Osteoblast (primary cell): Measurements from ENCODE around the gene SH2D4B. TPM values are rescaled to one million over a fixed set of nuclear protein-coding genes. Genes with fewer than 3 reads are reported as not detected.

Experiments
- DNase-seq: peaks from one replicate; pipeline ENCODE4 v3.0.0; 2011; ENCODE audit warnings: low spot score, mixed read lengths; ENCODE audit not compliant: insufficient read length; ENCODE audit errors: missing footprints
- H2AFZ ChIP-seq: 2 replicates; pipeline ENCODE4 v1.6.0; 2011; ENCODE audit warnings: mild to moderate bottlenecking, low read length
- H3K27ac ChIP-seq: 2 replicates; pipeline ENCODE4 v1.5.1; 2011; ENCODE audit warnings: mild to moderate bottlenecking, low read depth, low read length, moderate library complexity
- H3K27me3 ChIP-seq: 2 replicates; pipeline ENCODE4 v1.6.0; 2012; ENCODE audit warnings: mild to moderate bottlenecking, control low read depth, inconsistent platforms, low read length, moderate library complexity; ENCODE audit not compliant: insufficient read depth
- H3K36me3 ChIP-seq: 2 replicates; pipeline ENCODE4 v1.5.1; 2011; ENCODE audit warnings: mild to moderate bottlenecking, low read length, control low read depth, moderate library complexity; ENCODE audit not compliant: insufficient read depth
- H3K4me1 ChIP-seq: 2 replicates; pipeline ENCODE4 v1.5.1; 2011; ENCODE audit warnings: mild to moderate bottlenecking, low read length, control low read depth, moderate library complexity; ENCODE audit not compliant: insufficient read depth
- H3K4me2 ChIP-seq: 2 replicates; pipeline ENCODE4 v1.6.0; 2011; ENCODE audit warnings: mild to moderate bottlenecking, low read length; ENCODE audit not compliant: insufficient read depth
- H3K4me3 ChIP-seq: fragments of 200-600 bp; sonication (generic); 3 replicates; pipeline ENCODE4 v1.5.1; 2012; ENCODE audit warnings: mild to moderate bottlenecking, low read length, inconsistent platforms; ENCODE audit not compliant: insufficient read depth
- H3K79me2 ChIP-seq: 2 replicates; pipeline ENCODE4 v1.6.0; 2012; ENCODE audit warnings: mild to moderate bottlenecking, low read length, control low read depth, inconsistent platforms; ENCODE audit not compliant: insufficient read depth
- H3K9me3 ChIP-seq: 2 replicates; pipeline ENCODE4 v1.5.1; 2011; ENCODE audit warnings: low read depth, low read length, control low read depth
- H4K20me1 ChIP-seq: 2 replicates; pipeline ENCODE4 v1.6.0; 2012; ENCODE audit warnings: mild to moderate bottlenecking, low read length, control low read depth; ENCODE audit not compliant: insufficient read depth
- CTCF ChIP-seq: IDR thresholded peaks from 2 replicates; pipeline ENCODE4 v1.5.1; 2011; ENCODE audit warnings: mild to moderate bottlenecking, low read depth, low read length, moderate library complexity; ENCODE audit errors: extremely low read depth
- total RNA-seq: library from RNA; depleted of rRNA; stranded (reverse); fragments of >200 nt; gene quantifications from 2 replicates; pipeline ENCODE4 v1.2.3, GENCODE V29; 2012

The SH2D4B gene
- total RNA-seq, 1 donor, result under 0.01 TPM

- Histone ChIP-seq H3K27me3 (no peaks in the 10 kb centered on the region), H3K79me2 (no peaks in the 10 kb centered on the region), H4K20me1 (no peaks in the 10 kb centered on the region), H3K9me3 (no peaks in the 10 kb centered on the region), H3K36me3 (peaks cover 24% of the 10 kb centered on the region), H3K4me3 (no peak overlapping the region), H2AFZ (no peak overlapping the region), H3K27ac (no peak overlapping the region), H3K4me1 (no peaks in the 10 kb centered on the region), H3K4me2 (no peak overlapping the region)
- DNase-seq, result peak; percentile 37
- TF ChIP-seq CTCF, result no peak
Observed at GRCh38 chr10:80515511-80515910, 22.2 kb upstream of the SH2D4B start.

GRCh38 chr10:80515941-80516340 is 21.8 kb upstream of the SH2D4B start:
- H3K4me2 ChIP-seq, result no peak overlapping the region
- H3K4me3 ChIP-seq, result no peak overlapping the region
- no peaks in the 10 kb centered on the region for H3K27me3 ChIP-seq
- peak; percentile 52 for DNase-seq
- no peaks in the 10 kb centered on the region for H3K4me1 ChIP-seq
- no peaks in the 10 kb centered on the region for H3K9me3 ChIP-seq
- H3K79me2 ChIP-seq, result no peaks in the 10 kb centered on the region
- H2AFZ ChIP-seq, result no peak overlapping the region
- no peak for TF ChIP-seq CTCF
- H3K27ac ChIP-seq, result no peak overlapping the region
- H3K36me3 ChIP-seq, result peaks cover 24% of the 10 kb centered on the region
- H4K20me1 ChIP-seq, result no peaks in the 10 kb centered on the region

GRCh38 chr10:80516506-80517075 is 21.1 kb upstream of the SH2D4B start:
- peak; percentile 86 for DNase-seq
- Histone ChIP-seq H4K20me1 (no peaks in the 10 kb centered on the region), H3K36me3 (peaks cover 24% of the 10 kb centered on the region), H3K27me3 (no peaks in the 10 kb centered on the region), H3K79me2 (no peaks in the 10 kb centered on the region), H3K27ac (no peak overlapping the region), H3K4me1 (no peaks in the 10 kb centered on the region), H3K9me3 (no peaks in the 10 kb centered on the region), H2AFZ (no peak overlapping the region), H3K4me3 (no peak overlapping the region), H3K4me2 (no peak overlapping the region)
- no peak for TF ChIP-seq CTCF

GRCh38 chr10:80517416-80518142 is 20.1 kb upstream of the SH2D4B start:
- H3K4me2 ChIP-seq, result no peak overlapping the region
- H3K36me3 ChIP-seq, result peaks cover 18% of the 10 kb centered on the region
- H3K27ac ChIP-seq, result no peak overlapping the region
- no peak overlapping the region for H3K4me3 ChIP-seq
- DNase-seq, result peak; percentile 69
- H4K20me1 ChIP-seq, result no peaks in the 10 kb centered on the region
- no peaks in the 10 kb centered on the region for H3K9me3 ChIP-seq
- H3K79me2 ChIP-seq, result no peaks in the 10 kb centered on the region
- H3K4me1 ChIP-seq, result no peaks in the 10 kb centered on the region
- TF ChIP-seq CTCF, result no peak
- H3K27me3 ChIP-seq, result no peaks in the 10 kb centered on the region
- H2AFZ ChIP-seq, result no peak overlapping the region
